ENCODE data around the gene SURF4. TPM values are rescaled to one million over a fixed set of nuclear protein-coding genes. Genes with fewer than 3 reads are reported as not detected.

SURF4 gene
- total and polyA plus RNA-seq, 2 of the 13 experiments (the other 11 are each of a cell fraction or from before 2014, with no cell fraction given) = 220 to 265 TPM

- TF ChIP-seq ZNF749 (CRISPR knock-in tag; IDR thresholded peaks at IDR 0.05; ENCODE audit: borderline replicate concordance) (no peak; the same call in 1 of the 2 replicates), GATAD1 (CRISPR knock-in tag; IDR thresholded peaks at IDR 0.05) (peak; percentile 51), FOXO4 (CRISPR knock-in tag; conservative IDR thresholded peaks at IDR 0.05) (no peak), CREB3 (CRISPR knock-in tag; IDR thresholded peaks at IDR 0.05) (no peak), KAT7 (CRISPR knock-in tag; IDR thresholded peaks at IDR 0.05; ENCODE audit: borderline replicate concordance) (no peak), ZNF839 (CRISPR knock-in tag; IDR thresholded peaks at IDR 0.05; ENCODE audit: borderline replicate concordance) (no peak), ZNF136 (CRISPR knock-in tag; IDR thresholded peaks at IDR 0.05; ENCODE audit: low read depth) (no peak), ZNF710 (CRISPR knock-in tag; IDR thresholded peaks at IDR 0.05; ENCODE audit: borderline replicate concordance) (no peak), ZNF512 (CRISPR knock-in tag; IDR thresholded peaks at IDR 0.05) (no peak), MLXIP (CRISPR knock-in tag; IDR thresholded peaks at IDR 0.05; ENCODE audit: borderline replicate concordance) (no peak), SETDB1 (CRISPR knock-in tag; IDR thresholded peaks at IDR 0.05; ENCODE audit: borderline replicate concordance) (no peak), PHB2 (IDR thresholded peaks at IDR 0.05; ENCODE audit: partially characterized antibody) (no peak), PAWR (CRISPR knock-in tag; IDR thresholded peaks at IDR 0.05; ENCODE audit: borderline replicate concordance) (no peak), ZNF275 (CRISPR knock-in tag; IDR thresholded peaks at IDR 0.05; ENCODE audit: borderline replicate concordance) (no peak), NFYC (CRISPR knock-in tag; IDR thresholded peaks at IDR 0.05) (no peak), SIX4 (CRISPR knock-in tag; IDR thresholded peaks at IDR 0.05) (no peak), HOXA5 (CRISPR knock-in tag; IDR thresholded peaks at IDR 0.05) (peak; percentile 61; the same call in 1 of the 2 replicates), IKZF4 (CRISPR knock-in tag; IDR thresholded peaks at IDR 0.05; ENCODE audit: borderline replicate concordance, low read depth, not compliant biosample characterization) (no peak), ZFP90 (CRISPR knock-in tag; IDR thresholded peaks at IDR 0.05; ENCODE audit: borderline replicate concordance) (no peak)
Observed at GRCh38 chr9:133375116-133375723, 640 bp downstream of the SURF4 start (continued).
